Subcutaneous adipose tissue (tissue), 4 donors: ENCODE measurements around the gene BRAP. TPM values are rescaled to one million over a fixed set of nuclear protein-coding genes. Genes with fewer than 3 reads are reported as not detected.

Source experiments
- CTCF ChIP-seq: fragments of 450-650 bp; IDR thresholded peaks from one replicate; pipeline ENCODE4 v1.5.1; 2016; ENCODE audit warnings: low read depth, mild to moderate bottlenecking, control low read depth, antibody characterized with exemption, moderate library complexity
- total RNA-seq, 4 donors: library from RNA; depleted of rRNA; stranded (reverse); fragments of >200 nt; gene quantifications; one replicate each; pipeline ENCODE4 v1.1.0, GENCODE V29; 2016

The BRAP gene
- total RNA-seq = 10 to 100 TPM; 12.1 to 20.4 (median 17.0) TPM

GRCh38 chr12:111685811-111686573 is at the start of gene BRAP, which contains the start of gene ACAD10:
TSS of gene BRAP (minus strand) at chr12:111685956. CDS start at chr12:111685792, 164 bp downstream.
TSS of gene ACAD10 (plus strand) at chr12:111686053. CDS start at chr12:111692710, 6,657 bp downstream.
- TF ChIP-seq CTCF = no peak

GRCh38 chr12:111733340-111733915 is 47.7 kb upstream of the BRAP start:
- TF ChIP-seq CTCF = no peak

GRCh38 chr12:111732786-111733185 is 47.0 kb upstream of the BRAP start:
- TF ChIP-seq CTCF = no peak

GRCh38 chr12:111730420-111730819 is 44.7 kb upstream of the BRAP start:
- no peak for TF ChIP-seq CTCF

GRCh38 chr12:111728795-111729194 is 43.0 kb upstream of the BRAP start:
- no peak for TF ChIP-seq CTCF

GRCh38 chr12:111720457-111720856 is 34.7 kb upstream of the BRAP start:
- no peak for TF ChIP-seq CTCF

- TF ChIP-seq CTCF = no peak
These were observed 29.5 kb upstream of the BRAP start for GRCh38 chr12:111715279-111715678.
